HCT116 (cell line): Measurements from ENCODE around the gene STX1A. TPM values are rescaled to one million over a fixed set of nuclear protein-coding genes. Genes with fewer than 3 reads are reported as not detected.
A peak's percentile ranks its signal among the peaks of the same experiment; 100 is the strongest.

Experiments
- ATAC-seq: fragments of 200-7000 bp; cut with Tn5 transposase; 2 replicates; pipeline ENCODE4 v1.9.1; 2020; ENCODE audit warnings: mild to moderate bottlenecking, moderate library complexity
- BruUV-seq: library from RNA; stranded (reverse); fragments of 400-500 nt; replicated peaks from 2 replicates; lab custom pipeline; 2021; lab: Mats Ljungman, UMichigan
- CTCF ChIA-PET: fragments of 300-600 bp; sonication (Branson Sonifier 250); formaldehyde crosslinking; loops from one replicate; lab custom pipeline; 2021; ENCODE audit warnings: antibody characterized with exemption; lab: Charles Lee
- POLR2A ChIA-PET: fragments of 300-600, 350-600 bp; sonication (Branson Sonifier 250); formaldehyde crosslinking; loops from one replicate; lab custom pipeline; 2021; ENCODE audit warnings: antibody characterized with exemption; lab: Charles Lee
- RAD21 ChIA-PET, 2 experiments: fragments of 300-600 bp; sonication (Branson Sonifier 250); formaldehyde crosslinking; loops; one replicate each; lab custom pipeline; 2023; ENCODE audit warnings: low total read pairs in 2 of 2; ENCODE audit not compliant: uncharacterized antibody in 2 of 2, unreplicated experiment in 2 of 2, low non-redundant PET in 1 of 2; lab: Charles Lee
- DNase-seq: peaks from one replicate; pipeline ENCODE4 v3.0.0-alpha.2; 2010; ENCODE audit warnings: low read depth, low spot score
- H2AFZ ChIP-seq: fragments of 200-600 bp; shearing (Covaris generic), sonication (generic); 2 replicates; pipeline ENCODE4 v1.6.1; 2017; ENCODE audit warnings: low read depth, mixed run types, mixed read lengths, antibody characterized with exemption, low read length; ENCODE audit not compliant: poor library complexity, severe bottlenecking
- H3K27ac ChIP-seq: 2 replicates; pipeline ENCODE4 v1.5.1; 2012; ENCODE audit warnings: low read depth, low read length
- H3K27me3 ChIP-seq: fragments of 200-600 bp; sonication (generic); 2 replicates; pipeline ENCODE4 v1.6.1; 2016; ENCODE audit warnings: mixed run types, low read length, mixed read lengths; ENCODE audit not compliant: insufficient read depth
- H3K36me3 ChIP-seq, 2 experiments: fragments of 200-500 bp in 1 of 2; fragments of 200-600 bp in 1 of 2; sonication (Bioruptor generic) in 1 of 2; sonication (generic) in 1 of 2; 2 replicates each; pipeline versions ENCODE4 v1.5.1 to v1.6.1; 2014 to 2016; ENCODE audit warnings: low read length in 2 of 2, inconsistent platforms in 1 of 2, mixed read lengths in 1 of 2, mixed run types in 1 of 2; ENCODE audit not compliant: insufficient read depth in 2 of 2, control insufficient read depth in 1 of 2
- H3K4me1 ChIP-seq, 2 experiments: fragments of 200-600 bp in 1 of 2; sonication (generic) in 1 of 2; 2 replicates each; pipeline versions ENCODE4 v1.5.1 to v1.6.1; 2012 to 2017; ENCODE audit warnings: low read length in 2 of 2, inconsistent platforms in 1 of 2, mild to moderate bottlenecking in 1 of 2, mixed read lengths in 1 of 2, mixed run types in 1 of 2, moderate library complexity in 1 of 2; ENCODE audit not compliant: insufficient read depth in 2 of 2, control insufficient read depth in 1 of 2
- H3K4me2 ChIP-seq: fragments of 200-600 bp; sonication (generic); 2 replicates; pipeline ENCODE4 v1.6.1; 2017; ENCODE audit warnings: mixed run types, low read length, mixed read lengths
- H3K4me3 ChIP-seq, 2 experiments: fragments of 200-600 bp in 1 of 2; sonication (generic) in 1 of 2; replicated peaks in 1 of 2; 2 replicates each; pipeline ENCODE4 v1.5.1; 2011 to 2016; ENCODE audit warnings: low read length in 2 of 2, control low read depth in 1 of 2, low read depth in 1 of 2, mild to moderate bottlenecking in 1 of 2, mixed read lengths in 1 of 2, mixed run types in 1 of 2
- H3K79me2 ChIP-seq: fragments of 200-600 bp; sonication (generic); 2 replicates; pipeline ENCODE4 v1.6.1; 2017; ENCODE audit warnings: mild to moderate bottlenecking, mixed run types, low read length, moderate library complexity, mixed read lengths; ENCODE audit not compliant: insufficient read depth
- H3K9ac ChIP-seq: fragments of 200-600 bp; sonication (generic); 2 replicates; pipeline ENCODE4 v1.6.1; 2016; ENCODE audit warnings: low read length, mixed read lengths
- H3K9me2 ChIP-seq: fragments of 200-600 bp; sonication (generic), shearing (Covaris generic); 2 replicates; pipeline ENCODE4 v1.6.1; 2017; ENCODE audit warnings: mixed run types, mild to moderate bottlenecking, moderate library complexity; ENCODE audit not compliant: insufficient read depth
- H3K9me3 ChIP-seq, 2 experiments: fragments of 200-500 bp in 1 of 2; fragments of 200-600 bp in 1 of 2; sonication (Bioruptor generic) in 1 of 2; sonication (generic) in 1 of 2; 2 replicates each; pipeline ENCODE4 v1.6.1; 2014 to 2017; ENCODE audit warnings: low read length in 2 of 2, mixed read lengths in 2 of 2, inconsistent platforms in 1 of 2, low read depth in 1 of 2, mild to moderate bottlenecking in 1 of 2, mixed run types in 1 of 2, moderate library complexity in 1 of 2; ENCODE audit not compliant: control insufficient read depth in 1 of 2, insufficient read depth in 1 of 2
- H4K20me1 ChIP-seq: fragments of 200-600 bp; sonication (generic), shearing (Covaris generic); 2 replicates; pipeline ENCODE4 v1.6.1; 2017; ENCODE audit warnings: mixed run types, mild to moderate bottlenecking, moderate library complexity; ENCODE audit not compliant: insufficient read depth
- CEBPB ChIP-seq: IDR thresholded peaks from 2 replicates; pipeline ENCODE4 v1.6.1; 2012; ENCODE audit warnings: low read depth
- CTCF ChIP-seq, 3 experiments: fragments of 200-600 bp in 1 of 3; sonication (generic) in 1 of 3; IDR thresholded peaks in 2 of 3; conservative IDR thresholded peaks in 1 of 3; 2 replicates each; pipeline ENCODE4 v1.5.1; 2012 to 2017; ENCODE audit warnings: low read depth in 2 of 3, low read length in 2 of 3, antibody characterized with exemption in 1 of 3, borderline replicate concordance in 1 of 3, control low read depth in 1 of 3, mild to moderate bottlenecking in 1 of 3, mixed read lengths in 1 of 3, mixed run types in 1 of 3, moderate library complexity in 1 of 3; ENCODE audit not compliant: insufficient read depth in 1 of 3
- ELF1 ChIP-seq: IDR thresholded peaks from 2 replicates; pipeline ENCODE4 v1.6.1; 2012; ENCODE audit warnings: low read depth, borderline replicate concordance
- MAX ChIP-seq: IDR thresholded peaks from 2 replicates; pipeline ENCODE4 v1.6.1; 2012
- RAD21 ChIP-seq: IDR thresholded peaks from 2 replicates; pipeline ENCODE4 v1.6.1; 2012; ENCODE audit warnings: low read depth, mild to moderate bottlenecking
- SRF ChIP-seq: IDR thresholded peaks from 2 replicates; pipeline ENCODE4 v1.6.1; 2012; ENCODE audit warnings: low read depth
- TCF7L2 ChIP-seq: IDR thresholded peaks from 2 replicates; pipeline ENCODE4 v1.7.0; 2011; ENCODE audit warnings: borderline replicate concordance, inconsistent platforms; ENCODE audit not compliant: insufficient read depth, insufficient read length; ENCODE audit errors: extremely low read depth
- ZNF274 ChIP-seq: fragments of 200-500 bp; sonication (Bioruptor generic); IDR thresholded peaks from 2 replicates; pipeline ENCODE4 v1.6.1; 2014; ENCODE audit warnings: mild to moderate bottlenecking, low read depth, low read length, inconsistent platforms
- intact Hi-C: fragments of 100-400 bp; cut with micrococcal nuclease; formaldehyde crosslinking; loops from 2 replicates; pipeline ENCODE4 v1.10.0; 2022
- total RNA-seq: library from RNA; stranded (reverse); gene quantifications from one replicate; pipeline ENCODE4 v1.2.1, GENCODE V29; 2021; ENCODE audit not compliant: unreplicated experiment

Gene STX1A
- total RNA-seq, 1 experiment from 2014 or later: 39.4 TPM

GRCh38 chr7:73737491-73738219 is 18.2 kb upstream of the STX1A start:
- H4K20me1 ChIP-seq: peaks cover 8% of the 10 kb centered on the region; the same call in 1 of the 2 replicates
- peak overlapping the region; percentile 95 for H3K9ac ChIP-seq
- peak overlapping the region; percentile 81 to 91 for H3K4me3 ChIP-seq
- H3K79me2 ChIP-seq: peaks cover 32% of the 10 kb centered on the region
- H3K27ac ChIP-seq: peak overlapping the region; percentile 95; the same call in 1 of the 2 replicates
- peaks cover 7 to 22% of the 10 kb centered on the region in 2 experiments; a peak in 1 of 4 replicates for H3K36me3 ChIP-seq
- ChIA-PET POLR2A (interaction anchor here (0.7 to 5.8 kb wide), 6 partner anchors 63 to 215 kb away, joined by 3 to 43 read pairs (median 5); partner anchors contain the start of genes BAZ1B and CLDN4), CTCF (interaction anchor here (0.6 to 1.9 kb wide), 8 partner anchors 12 to 133 kb away, joined by 3 to 6 read pairs (median 3); no protein-coding TSS in a partner anchor), RAD21 (interaction anchor here (0.6 to 0.7 kb wide), 3 partner anchors 58 to 212 kb away, joined by 3 to 4 read pairs (median 3); no protein-coding TSS in a partner anchor)
- H3K4me2 ChIP-seq: peak overlapping the region; percentile 95
- no peaks in the 10 kb centered on the region for H3K9me2 ChIP-seq
- DNase-seq (no peak), ATAC-seq (no peak)
- no peaks in the 10 kb centered on the region for H3K27me3 ChIP-seq
- H3K4me1 ChIP-seq: peaks cover 44 to 72% of the 10 kb centered on the region in 2 experiments
- H3K9me3 ChIP-seq: no peaks in the 10 kb centered on the region
- no peak overlapping the region for H2AFZ ChIP-seq
- no peak for TF ChIP-seq TCF7L2
- TF ChIP-seq RAD21: no peak
- TF ChIP-seq MAX: no peak
- TF ChIP-seq CEBPB: no peak
- TF ChIP-seq ELF1: no peak
- no peak for TF ChIP-seq CTCF (IDR thresholded peaks at IDR 0.05 in 2 of 3, conservative IDR thresholded peaks at IDR 0.05 in 1 of 3; ENCODE audit: borderline replicate concordance in 1 of 3, insufficient read depth in 1 of 3, low read depth in 2 of 3, low read length in 2 of 3)
- TF ChIP-seq ZNF274: no peak
- TF ChIP-seq SRF: no peak
- TF ChIP-seq, all 23 proteins: peak for 0
- intact Hi-C loops: loop anchor here (10.0 kb wide), 1 partner anchor 413 kb away; the partner anchor contains the start of genes FKBP6 and TRIM50
- BruUV-seq: no TSS peak
